Ishikawa (cell line): ENCODE data around the gene CASP10.

Source experiments
- CEBPB ChIP-seq: IDR thresholded peaks from 2 replicates; pipeline ENCODE4 v1.6.1; 2012
- CREB1 ChIP-seq: IDR thresholded peaks from 2 replicates; pipeline ENCODE4 v1.6.1; 2012; ENCODE audit warnings: low read depth
- EP300 ChIP-seq: IDR thresholded peaks from 2 replicates; pipeline ENCODE4 v1.6.1; 2012; ENCODE audit warnings: borderline replicate concordance
- FOXM1 ChIP-seq: IDR thresholded peaks from 2 replicates; pipeline ENCODE4 v1.6.1; 2012; ENCODE audit warnings: low read depth, borderline replicate concordance
- MAX ChIP-seq: IDR thresholded peaks from 2 replicates; pipeline ENCODE4 v1.6.1; 2012
- REST ChIP-seq: IDR thresholded peaks from 2 replicates; pipeline ENCODE4 v1.6.1; 2012; ENCODE audit warnings: low read depth, mild to moderate bottlenecking
- TAF1 ChIP-seq: IDR thresholded peaks from 2 replicates; pipeline ENCODE4 v1.6.1; 2012; ENCODE audit warnings: low read depth, mild to moderate bottlenecking
- TCF12 ChIP-seq: IDR thresholded peaks from 2 replicates; pipeline ENCODE4 v1.6.1; 2012; ENCODE audit warnings: low read depth
- TEAD4 ChIP-seq: IDR thresholded peaks from 2 replicates; pipeline ENCODE4 v1.6.1; 2012
- YY1 ChIP-seq: IDR thresholded peaks from 2 replicates; pipeline ENCODE4 v1.6.1; 2012; ENCODE audit warnings: low read depth
- ZBTB7A ChIP-seq: IDR thresholded peaks from 2 replicates; pipeline ENCODE4 v1.6.1; 2012; ENCODE audit warnings: low read depth

GRCh38 chr2:201172279-201172678, 10.7 kb upstream of the CASP10 start:
- no peak for TF ChIP-seq CREB1
- no peak for TF ChIP-seq EP300
- TF ChIP-seq YY1, result no peak
- TF ChIP-seq CEBPB, result no peak
- no peak for TF ChIP-seq TCF12
- TF ChIP-seq TEAD4, result no peak
- TF ChIP-seq MAX, result no peak
- TF ChIP-seq ZBTB7A, result no peak
- TF ChIP-seq FOXM1, result no peak
- no peak for TF ChIP-seq TAF1
- TF ChIP-seq REST, result no peak
